Suprapubic skin (tissue), 4 donors: ENCODE results near the gene CLIP2.

Experiments
- CTCF ChIP-seq, 2 donors: fragments of 200-600 bp in 1 of 2; fragments of 450-650 bp in 1 of 2; sonication (generic) in 1 of 2; IDR thresholded peaks; one replicate each; pipeline ENCODE4 v1.5.1; 2016 to 2019; ENCODE audit warnings: antibody characterized with exemption in 2 of 2, mild to moderate bottlenecking in 1 of 2, moderate library complexity in 1 of 2
- EP300 ChIP-seq: sonication (generic); formaldehyde crosslinking; IDR thresholded peaks from one replicate; pipeline ENCODE4 v1.6.1; 2017; ENCODE audit warnings: antibody characterized with exemption
- POLR2AphosphoS5 ChIP-seq, 3 donors: sonication (generic); formaldehyde crosslinking; IDR thresholded peaks; one replicate each; pipeline ENCODE4 v1.6.1; 2017; ENCODE audit warnings: antibody characterized with exemption in 3 of 3

GRCh38 chr7:74405899-74406512, 116.8 kb downstream of the CLIP2 start:
- TF ChIP-seq CTCF (IDR thresholded peaks at IDR 0.05) (no peak), EP300 (no peak), POLR2AphosphoS5 (IDR thresholded peaks at IDR 0.05) (no peak)
